ENCODE measurements around the gene KCTD21. TPM values are rescaled to one million over a fixed set of nuclear protein-coding genes. Genes with fewer than 3 reads are reported as not detected.

KCTD21 gene
- total RNA-seq, 1 donor from 2014 or later, result 10.4 TPM

DNA sequence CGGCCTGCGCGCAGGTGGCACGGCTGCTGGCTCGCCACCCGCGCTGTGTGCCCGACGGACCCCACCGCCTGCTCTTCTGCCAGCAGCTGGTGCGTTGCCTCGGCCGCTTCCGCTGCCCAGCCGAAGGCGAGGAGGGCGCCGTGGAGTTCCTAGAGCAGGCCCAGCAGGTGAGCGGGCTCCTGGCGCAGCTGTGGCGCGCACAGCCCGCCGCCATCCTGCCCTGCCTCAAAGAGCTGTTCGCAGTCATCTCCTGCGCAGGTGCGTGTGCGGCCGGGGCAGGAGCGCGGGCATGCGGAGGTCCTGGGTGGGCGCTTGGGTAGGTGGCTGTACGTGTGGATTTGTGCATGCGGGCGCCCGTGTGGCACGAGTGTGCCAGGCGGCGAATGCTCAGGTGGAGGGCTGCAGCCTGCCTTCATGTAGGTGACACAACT is 8.2 kb upstream of the KCTD21 start:
- peaks cover 36% of the 10 kb centered on the region for H3K36me3 ChIP-seq
- no peaks in the 10 kb centered on the region for H3K4me1 ChIP-seq
- no peak overlapping the region for H3K4me3 ChIP-seq
- no peaks in the 10 kb centered on the region for H3K27me3 ChIP-seq (ENCODE audit: low read depth)
- ATAC-seq, result no peak
- TF ChIP-seq, protein P1, sequence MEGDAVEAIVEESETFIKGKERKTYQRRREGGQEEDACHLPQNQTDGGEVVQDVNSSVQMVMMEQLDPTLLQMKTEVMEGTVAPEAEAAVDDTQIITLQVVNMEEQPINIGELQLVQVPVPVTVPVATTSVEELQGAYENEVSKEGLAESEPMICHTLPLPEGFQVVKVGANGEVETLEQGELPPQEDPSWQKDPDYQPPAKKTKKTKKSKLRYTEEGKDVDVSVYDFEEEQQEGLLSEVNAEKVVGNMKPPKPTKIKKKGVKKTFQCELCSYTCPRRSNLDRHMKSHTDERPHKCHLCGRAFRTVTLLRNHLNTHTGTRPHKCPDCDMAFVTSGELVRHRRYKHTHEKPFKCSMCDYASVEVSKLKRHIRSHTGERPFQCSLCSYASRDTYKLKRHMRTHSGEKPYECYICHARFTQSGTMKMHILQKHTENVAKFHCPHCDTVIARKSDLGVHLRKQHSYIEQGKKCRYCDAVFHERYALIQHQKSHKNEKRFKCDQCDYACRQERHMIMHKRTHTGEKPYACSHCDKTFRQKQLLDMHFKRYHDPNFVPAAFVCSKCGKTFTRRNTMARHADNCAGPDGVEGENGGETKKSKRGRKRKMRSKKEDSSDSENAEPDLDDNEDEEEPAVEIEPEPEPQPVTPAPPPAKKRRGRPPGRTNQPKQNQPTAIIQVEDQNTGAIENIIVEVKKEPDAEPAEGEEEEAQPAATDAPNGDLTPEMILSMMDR (IDR thresholded peaks at IDR 0.05), result no peak
- H3K27ac ChIP-seq, result no peak overlapping the region
- no peaks in the 10 kb centered on the region for H3K9me3 ChIP-seq
- intact Hi-C loops (cut with DNase I), result no loop called here
- peak; percentile 26 for DNase-seq

DNA sequence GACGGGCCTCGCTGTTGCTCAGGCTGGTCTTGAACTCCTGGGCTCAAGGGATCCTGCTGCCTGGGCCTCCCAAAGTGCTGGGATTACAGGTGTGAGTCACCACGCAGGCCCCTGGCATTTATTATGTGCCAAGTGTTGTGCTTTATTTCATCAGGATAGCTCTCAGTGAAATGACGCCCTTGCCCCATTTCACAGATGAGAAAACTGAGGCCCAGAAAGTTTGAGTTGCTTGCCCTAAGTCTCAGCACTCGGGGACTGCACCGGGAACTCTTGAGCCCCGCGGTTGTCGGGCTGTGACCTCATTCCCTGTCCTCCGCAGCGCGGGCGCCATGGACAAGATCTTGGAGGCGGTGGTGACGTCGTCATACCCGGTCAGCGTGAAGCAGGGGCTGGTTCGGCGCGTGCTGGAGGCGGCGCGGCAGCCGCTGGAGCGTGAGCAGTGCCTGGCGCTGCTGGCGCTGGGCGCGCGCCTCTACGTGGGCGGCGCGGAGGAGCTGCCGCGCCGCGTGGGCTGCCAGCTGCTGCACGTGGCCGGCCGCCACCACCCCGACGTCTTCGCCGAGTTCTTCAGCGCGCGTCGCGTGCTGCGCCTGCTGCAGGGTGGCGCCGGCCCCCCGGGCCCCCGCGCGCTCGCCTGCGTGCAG is 7.6 kb upstream of the KCTD21 start:
- H3K9me3 ChIP-seq, result no peaks in the 10 kb centered on the region
- H3K4me3 ChIP-seq, result no peak overlapping the region
- TF ChIP-seq, protein P1 (IDR thresholded peaks at IDR 0.05), result no peak
- intact Hi-C loops (cut with DNase I), result no loop called here
- H3K36me3 ChIP-seq, result peaks cover 31% of the 10 kb centered on the region
- H3K4me1 ChIP-seq, result no peaks in the 10 kb centered on the region
- ATAC-seq, result no peak
- DNase-seq, result no peak
- H3K27ac ChIP-seq, result no peak overlapping the region
- H3K27me3 ChIP-seq (ENCODE audit: low read depth), result no peaks in the 10 kb centered on the region

DNA sequence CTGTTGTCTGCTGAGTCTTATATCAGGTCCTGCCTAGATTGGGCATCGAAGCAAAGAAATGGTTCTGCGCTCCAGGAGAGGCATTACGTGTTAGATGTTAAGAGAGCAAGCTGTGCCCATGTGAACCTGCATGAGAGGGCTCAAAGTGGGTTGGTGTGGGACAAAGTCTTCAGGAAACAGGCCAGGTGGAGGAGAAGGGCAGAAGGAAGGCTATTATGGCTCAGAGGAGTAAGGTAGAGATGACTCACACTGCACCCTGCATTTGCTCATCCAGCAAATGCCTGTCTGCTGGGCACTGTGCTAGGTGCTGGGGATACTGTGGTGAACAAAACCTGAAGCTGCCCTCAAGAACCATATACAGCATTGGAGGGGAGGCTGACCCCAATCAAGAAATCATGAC is 6.1 kb upstream of the KCTD21 start:
- no peaks in the 10 kb centered on the region for H3K9me3 ChIP-seq

DNA sequence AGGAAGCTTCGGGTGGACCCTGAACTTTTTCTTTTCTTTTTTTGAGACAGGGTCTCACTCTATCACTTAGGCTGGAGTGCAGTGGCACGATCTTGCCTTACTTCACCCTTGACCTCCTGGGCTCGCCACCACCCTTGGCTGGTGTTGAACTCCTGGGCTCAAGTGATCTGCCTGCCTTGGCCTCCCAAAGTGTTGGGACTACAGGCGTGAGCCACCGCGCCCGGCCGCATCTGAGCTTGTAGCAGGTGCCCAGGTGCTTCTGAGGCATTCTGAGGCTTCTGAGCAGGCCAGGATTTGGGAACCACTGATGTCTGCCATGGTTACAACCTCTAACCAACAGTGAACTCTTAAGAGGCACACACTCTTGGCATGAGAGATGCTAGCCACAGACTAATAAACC is 5.4 kb upstream of the KCTD21 start:
- Histone ChIP-seq H3K4me1 (peaks cover 13% of the 10 kb centered on the region), H3K27ac (no peak overlapping the region), H3K9me3 (no peaks in the 10 kb centered on the region), H3K27me3 (ENCODE audit: low read depth) (no peaks in the 10 kb centered on the region), H3K36me3 (peaks cover 15% of the 10 kb centered on the region), H3K4me3 (no peak overlapping the region)
- intact Hi-C loops (cut with DNase I), result no loop called here
- TF ChIP-seq, protein P1 (IDR thresholded peaks at IDR 0.05), result no peak
- DNase-seq (no peak), ATAC-seq (no peak)

More for the DNA sequence above, 6.1 kb upstream of the KCTD21 start:
- no peak overlapping the region for H3K27ac ChIP-seq
- ATAC-seq (no peak), DNase-seq (no peak)
- TF ChIP-seq, protein P1 (IDR thresholded peaks at IDR 0.05), result no peak
- H3K36me3 ChIP-seq, result peaks cover 17% of the 10 kb centered on the region
- H3K27me3 ChIP-seq (ENCODE audit: low read depth), result no peaks in the 10 kb centered on the region
- peaks cover 6% of the 10 kb centered on the region for H3K4me1 ChIP-seq
- no peak overlapping the region for H3K4me3 ChIP-seq
- intact Hi-C loops (cut with DNase I), result no loop called here

DNA sequence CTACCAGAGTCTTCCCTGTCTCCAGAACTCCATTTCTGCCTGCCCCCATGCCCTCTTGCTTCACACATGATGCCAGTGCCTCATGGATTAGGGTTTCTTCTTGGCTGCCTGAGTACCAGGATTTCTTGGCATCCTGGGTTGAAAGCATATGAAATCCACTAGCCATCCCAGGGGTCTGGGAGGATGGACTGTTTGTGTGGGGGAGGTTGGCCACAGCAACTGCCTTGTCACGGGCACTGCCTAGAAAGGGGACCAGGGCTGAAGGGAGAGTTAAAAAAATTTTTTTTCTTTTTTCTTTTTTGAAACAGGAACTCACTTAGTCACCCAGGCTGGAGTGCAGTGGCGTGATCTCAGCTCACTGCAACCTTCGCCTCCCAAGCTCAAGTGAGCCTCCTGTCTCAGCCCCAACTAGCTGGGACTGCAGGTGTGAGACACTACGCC is 4.5 kb upstream of the KCTD21 start:
- Histone ChIP-seq H3K9me3 (no peaks in the 10 kb centered on the region), H3K27me3 (ENCODE audit: low read depth) (no peaks in the 10 kb centered on the region), H3K36me3 (peaks cover 6% of the 10 kb centered on the region), H3K4me3 (no peak overlapping the region), H3K27ac (no peak overlapping the region), H3K4me1 (peaks cover 13% of the 10 kb centered on the region)
- intact Hi-C loops (cut with DNase I), result no loop called here
- DNase-seq (no peak), ATAC-seq (no peak)
- TF ChIP-seq, protein P1 (IDR thresholded peaks at IDR 0.05), result no peak
